Mucosa of descending colon (tissue), 3 donors: ENCODE data around the gene METRNL. TPM values are rescaled to one million over a fixed set of nuclear protein-coding genes. Genes with fewer than 3 reads are reported as not detected.
"Not testable (repeated sequence)": the region's sequence is repeated elsewhere in the genome, so short reads cannot be mapped to it uniquely, and the experiment has no call there.

Source experiments
- ATAC-seq: fragments of 200-7000 bp; cut with Tn5 transposase; one replicate; pipeline ENCODE4 v1.9.1; 2020; ENCODE audit warnings: mild to moderate bottlenecking, moderate library complexity
- DNase-seq, 3 donors: peaks; one replicate each; pipeline ENCODE4 v3.0.0-alpha.2; 2020
- H3K36me3 ChIP-seq: fragments of 200-600 bp; one replicate; pipeline ENCODE4 v1.8.0; 2021; ENCODE audit warnings: low read depth, mild to moderate bottlenecking
- H3K4me1 ChIP-seq: fragments of 200-600 bp; one replicate; pipeline ENCODE4 v1.8.0; 2021; ENCODE audit warnings: low read depth, mild to moderate bottlenecking
- H3K4me3 ChIP-seq: fragments of 200-600 bp; one replicate; pipeline ENCODE4 v1.8.0; 2021; ENCODE audit warnings: mild to moderate bottlenecking
- H3K9me3 ChIP-seq: fragments of 200-600 bp; one replicate; pipeline ENCODE4 v1.8.0; 2021; ENCODE audit warnings: mild to moderate bottlenecking
- intact Hi-C, 2 donors: fragments of 100-400 bp; cut with DNase I in 1 of 2; cut with micrococcal nuclease in 1 of 2; formaldehyde crosslinking; loops; one replicate each; pipeline versions ENCODE4 v1.11.0 to v1.11.1; 2022; cut with DNase I, micrococcal nuclease
- total RNA-seq, 3 donors: library from RNA; stranded (reverse); fragmentation: NEBNext Ultra II Directional in 2 of 3; extraction: Animal tissue kit (Norgen Biotek cat#: 25700) in 2 of 3; gene quantifications; one replicate each; pipeline versions ENCODE4 v1.2.1 to v1.2.4, GENCODE V29; 2021 to 2023
- TF ChIP-seq, protein P1 (sequence below): fragments of 200-600 bp; IDR thresholded peaks from one replicate; pipeline ENCODE4 v1.8.0; 2022; ENCODE audit warnings: antibody characterized with exemption, mild to moderate bottlenecking
- donor health status: DM: no; HTN: no; CAD: no; lungs with moderate emphysema.
- donor health status: DM: no; HTN: no; CAD: no.
- donor health status: DM: no; HTN: yes; CAD: no.

METRNL gene
- total RNA-seq, 3 donors from 2014 or later: 78.6 to 134 (median 116) TPM

- H3K36me3 ChIP-seq: no peaks in the 10 kb centered on the region
- no peak overlapping the region for H3K4me3 ChIP-seq
- DNase-seq: no peak
- no peaks in the 10 kb centered on the region for H3K4me1 ChIP-seq
- ATAC-seq: no peak
- TF ChIP-seq, protein P1, sequence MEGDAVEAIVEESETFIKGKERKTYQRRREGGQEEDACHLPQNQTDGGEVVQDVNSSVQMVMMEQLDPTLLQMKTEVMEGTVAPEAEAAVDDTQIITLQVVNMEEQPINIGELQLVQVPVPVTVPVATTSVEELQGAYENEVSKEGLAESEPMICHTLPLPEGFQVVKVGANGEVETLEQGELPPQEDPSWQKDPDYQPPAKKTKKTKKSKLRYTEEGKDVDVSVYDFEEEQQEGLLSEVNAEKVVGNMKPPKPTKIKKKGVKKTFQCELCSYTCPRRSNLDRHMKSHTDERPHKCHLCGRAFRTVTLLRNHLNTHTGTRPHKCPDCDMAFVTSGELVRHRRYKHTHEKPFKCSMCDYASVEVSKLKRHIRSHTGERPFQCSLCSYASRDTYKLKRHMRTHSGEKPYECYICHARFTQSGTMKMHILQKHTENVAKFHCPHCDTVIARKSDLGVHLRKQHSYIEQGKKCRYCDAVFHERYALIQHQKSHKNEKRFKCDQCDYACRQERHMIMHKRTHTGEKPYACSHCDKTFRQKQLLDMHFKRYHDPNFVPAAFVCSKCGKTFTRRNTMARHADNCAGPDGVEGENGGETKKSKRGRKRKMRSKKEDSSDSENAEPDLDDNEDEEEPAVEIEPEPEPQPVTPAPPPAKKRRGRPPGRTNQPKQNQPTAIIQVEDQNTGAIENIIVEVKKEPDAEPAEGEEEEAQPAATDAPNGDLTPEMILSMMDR: no peak
- H3K9me3 ChIP-seq: no peaks in the 10 kb centered on the region
- intact Hi-C loops: no loop called here
Observed at GRCh38 chr17:83132251-83133081, 53.1 kb downstream of the METRNL start.

- ATAC-seq (no peak), DNase-seq (no peak)
- no peaks in the 10 kb centered on the region for H3K4me1 ChIP-seq
- H3K9me3 ChIP-seq: no peaks in the 10 kb centered on the region
- H3K36me3 ChIP-seq: no peaks in the 10 kb centered on the region
- TF ChIP-seq, protein P1: no peak
- H3K4me3 ChIP-seq: no peak overlapping the region
- intact Hi-C loops: no loop called here
Observed at GRCh38 chr17:83133302-83134121, 54.1 kb downstream of the METRNL start.

GRCh38 chr17:83134456-83134855 lies 55.0 kb downstream of the METRNL start:
- H3K4me1 ChIP-seq, H3K4me3 ChIP-seq, intact Hi-C loops, H3K9me3 ChIP-seq, H3K36me3 ChIP-seq, DNase-seq, ATAC-seq: not testable (repeated sequence)

DNA sequence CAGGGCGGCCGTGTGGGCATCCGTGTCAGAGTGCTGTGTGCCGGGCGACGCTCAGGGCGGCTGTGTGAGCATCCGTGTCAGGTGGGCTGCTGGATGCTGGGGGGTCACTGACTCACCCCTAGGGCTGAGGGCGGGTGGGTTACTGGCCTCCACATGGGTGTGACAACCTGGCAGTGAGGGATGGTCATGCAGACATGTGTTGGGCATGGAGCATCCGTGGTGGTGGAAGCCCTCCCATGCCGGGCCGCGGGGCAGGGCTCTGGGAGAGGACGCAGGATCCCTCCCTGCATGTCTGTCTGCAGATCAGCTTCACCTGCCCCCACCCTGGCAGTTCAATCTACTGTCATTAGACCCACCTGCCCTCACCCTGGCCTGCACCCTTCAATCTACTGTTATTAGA lies 56.3 kb downstream of the METRNL start:
- Histone ChIP-seq H3K36me3 (no peaks in the 10 kb centered on the region), H3K9me3 (no peaks in the 10 kb centered on the region), H3K4me3 (no peak overlapping the region), H3K4me1 (no peaks in the 10 kb centered on the region)
- DNase-seq (no peak), ATAC-seq (no peak)
- intact Hi-C loops: no loop called here
- TF ChIP-seq, protein P1: no peak

- no peak for DNase-seq
- no peaks in the 10 kb centered on the region for H3K9me3 ChIP-seq
- ATAC-seq: no peak
- intact Hi-C loops: no loop called here
- H3K4me1 ChIP-seq: no peaks in the 10 kb centered on the region
- no peaks in the 10 kb centered on the region for H3K36me3 ChIP-seq
- TF ChIP-seq, protein P1: no peak
- H3K4me3 ChIP-seq: no peak overlapping the region
Observed at GRCh38 chr17:83136156-83136555, 56.7 kb downstream of the METRNL start.

DNA sequence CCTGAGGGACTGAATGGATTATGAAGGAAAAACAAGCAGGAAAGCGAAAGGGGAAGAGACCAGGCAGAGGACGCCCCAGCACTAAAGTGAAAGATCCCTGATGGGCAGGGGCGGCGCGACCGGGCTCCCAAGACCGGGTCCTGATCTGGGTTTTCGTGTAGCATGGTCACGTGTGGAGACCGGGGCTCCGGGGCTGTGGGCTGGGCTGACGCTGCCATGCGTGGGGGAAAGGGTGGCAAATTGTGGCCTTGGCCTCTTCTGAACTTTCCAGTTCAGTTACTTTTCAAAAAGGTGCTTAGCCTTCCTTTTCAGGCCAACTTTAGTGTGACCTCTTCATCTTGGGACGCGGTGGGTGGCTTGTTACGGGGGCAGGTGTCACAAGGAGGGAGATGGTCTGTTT lies 57.5 kb downstream of the METRNL start:
- no peak for ATAC-seq
- TF ChIP-seq, protein P1: no peak

More for the DNA sequence above, 57.5 kb downstream of the METRNL start:
- no peaks in the 10 kb centered on the region for H3K36me3 ChIP-seq
- no peak overlapping the region for H3K4me3 ChIP-seq
- no peak for DNase-seq
- intact Hi-C loops: no loop called here
- H3K9me3 ChIP-seq: no peaks in the 10 kb centered on the region
- H3K4me1 ChIP-seq: no peaks in the 10 kb centered on the region
